Panc1 (cell line): Measurements from ENCODE around the gene ACTA2. TPM values are rescaled to one million over a fixed set of nuclear protein-coding genes. Genes with fewer than 3 reads are reported as not detected.

Experiments used
- ATAC-seq: fragments of 200-7000 bp; cut with Tn5 transposase; 2 replicates; pipeline ENCODE4 v1.9.1; 2020; ENCODE audit warnings: mild to moderate bottlenecking, moderate library complexity
- BruUV-seq: library from RNA; stranded (reverse); fragments of 400-500 nt; replicated peaks from 2 replicates; lab custom pipeline; 2021; lab: Mats Ljungman, UMichigan
- CTCF ChIA-PET: fragments of 300-600 bp; sonication (Branson Sonifier 250); formaldehyde crosslinking; loops from one replicate; lab custom pipeline; 2022; ENCODE audit warnings: antibody characterized with exemption; lab: Charles Lee
- POLR2A ChIA-PET: fragments of 300-600 bp; sonication (Branson Sonifier 250); formaldehyde crosslinking; loops from one replicate; lab custom pipeline; 2022; ENCODE audit warnings: antibody characterized with exemption; lab: Charles Lee
- DNase-seq: peaks from one replicate; pipeline ENCODE4 v3.0.0-alpha.2; 2010; ENCODE audit warnings: low read depth, low spot score
- H3K27ac ChIP-seq: 2 replicates; pipeline ENCODE4 v1.5.1; 2011; ENCODE audit warnings: mild to moderate bottlenecking, low read length, inconsistent platforms
- H3K27me3 ChIP-seq: fragments of 200-500 bp; sonication (Bioruptor generic); 2 replicates; pipeline ENCODE4 v1.6.0; 2014; ENCODE audit warnings: low read length, inconsistent platforms; ENCODE audit not compliant: control insufficient read depth, insufficient read depth
- H3K36me3 ChIP-seq: fragments of 200-500 bp; sonication (Bioruptor generic); 2 replicates; pipeline ENCODE4 v1.5.1; 2014; ENCODE audit warnings: inconsistent platforms, mild to moderate bottlenecking, low read length, moderate library complexity; ENCODE audit not compliant: control insufficient read depth, insufficient read depth
- H3K4me1 ChIP-seq: 2 replicates; pipeline ENCODE4 v1.5.1; 2011; ENCODE audit warnings: inconsistent platforms, mild to moderate bottlenecking, low read length, moderate library complexity; ENCODE audit not compliant: control insufficient read depth, insufficient read depth
- H3K4me3 ChIP-seq, 2 experiments: 2 replicates each; pipeline ENCODE4 v1.5.1; 2011 to 2012; ENCODE audit warnings: low read depth in 2 of 2, low read length in 2 of 2, mild to moderate bottlenecking in 2 of 2, inconsistent platforms in 1 of 2, moderate library complexity in 1 of 2
- H3K9me3 ChIP-seq: fragments of 200-500 bp; sonication (Bioruptor generic); 2 replicates; pipeline ENCODE4 v1.5.1; 2014; ENCODE audit warnings: low read depth, mild to moderate bottlenecking, inconsistent platforms, low read length, moderate library complexity; ENCODE audit not compliant: control insufficient read depth, insufficient read depth
- CTCF ChIP-seq: fragments of 450-650 bp; IDR thresholded peaks from 2 replicates; pipeline ENCODE4 v1.5.1; 2017; ENCODE audit warnings: mild to moderate bottlenecking
- POLR2AphosphoS5 ChIP-seq: IDR thresholded peaks from 2 replicates; pipeline ENCODE4 v1.6.1; 2012; ENCODE audit warnings: mild to moderate bottlenecking, low read depth, low read length, moderate library complexity
- REST ChIP-seq, 2 experiments: IDR thresholded peaks; 2 replicates each; pipeline ENCODE4 v1.6.1; 2011 to 2012; ENCODE audit warnings: low read depth in 2 of 2, control low read depth in 1 of 2, low read length in 1 of 2, mild to moderate bottlenecking in 1 of 2, moderate library complexity in 1 of 2; ENCODE audit not compliant: insufficient read depth in 1 of 2
- SIN3A ChIP-seq: IDR thresholded peaks from 2 replicates; pipeline ENCODE4 v1.6.1; 2012; ENCODE audit warnings: low read depth, mild to moderate bottlenecking, low read length, moderate library complexity, borderline replicate concordance; ENCODE audit not compliant: insufficient read depth
- TCF7L2 ChIP-seq: IDR thresholded peaks from 2 replicates; pipeline ENCODE4 v1.6.1; 2011; ENCODE audit warnings: mild to moderate bottlenecking, low read depth, low read length, inconsistent platforms
- in situ Hi-C: cut with HindIII; loops from 2 replicates; pipeline ENCODE4 v1.10.0; 2016; ENCODE audit warnings: low sequenced_read_pairs, low pct_unique_long_range_greater_than_20kb
- intact Hi-C: fragments of 100-400 bp; cut with micrococcal nuclease; formaldehyde crosslinking; loops from one replicate; pipeline ENCODE4 v1.10.0; 2022; ENCODE audit not compliant: unreplicated experiment
- total RNA-seq: library from RNA; stranded (reverse); gene quantifications from one replicate; pipeline ENCODE4 v1.2.1, GENCODE V29; 2021; ENCODE audit not compliant: unreplicated experiment

Gene ACTA2
- total RNA-seq, 1 experiment from 2014 or later = 4.7 TPM

GRCh38 chr10:88911116-88911515 is 41.5 kb downstream of the ACTA2 start:
- CTCF ChIA-PET = no interaction called here
- H3K4me3 ChIP-seq = no peak overlapping the region
- intact Hi-C loops (no loop called here), in situ Hi-C loops (no loop called here)
- no peak overlapping the region for H3K27ac ChIP-seq
- POLR2A ChIA-PET = no interaction called here
- no TSS peak for BruUV-seq
- H3K4me1 ChIP-seq = no peaks in the 10 kb centered on the region
- H3K27me3 ChIP-seq = no peaks in the 10 kb centered on the region
- ATAC-seq (no peak), DNase-seq (no peak)
- H3K9me3 ChIP-seq = no peaks in the 10 kb centered on the region
- peaks cover 11% of the 10 kb centered on the region; the same call in 1 of the 2 replicates for H3K36me3 ChIP-seq
- TF ChIP-seq REST (IDR thresholded peaks at IDR 0.05; ENCODE audit: insufficient read depth in 1 of 2, low read depth in 2 of 2, low read length in 1 of 2) (no peak), CTCF (no peak), SIN3A (no peak), TCF7L2 (no peak), POLR2AphosphoS5 (no peak)

GRCh38 chr10:88908194-88908593 is 44.4 kb downstream of the ACTA2 start:
- in situ Hi-C loops (no loop called here), intact Hi-C loops (no loop called here)
- ChIA-PET CTCF (no interaction called here), POLR2A (no interaction called here)
- Histone ChIP-seq H3K27ac (no peak overlapping the region), H3K4me3 (no peak overlapping the region), H3K36me3 (peaks cover 16% of the 10 kb centered on the region), H3K27me3 (no peaks in the 10 kb centered on the region), H3K4me1 (no peaks in the 10 kb centered on the region), H3K9me3 (no peaks in the 10 kb centered on the region)
- ATAC-seq (no peak), DNase-seq (no peak)
- TF ChIP-seq CTCF (no peak), TCF7L2 (no peak), POLR2AphosphoS5 (no peak), REST (IDR thresholded peaks at IDR 0.05; ENCODE audit: insufficient read depth in 1 of 2, low read depth in 2 of 2, low read length in 1 of 2) (no peak), SIN3A (no peak)
- no TSS peak for BruUV-seq
